GM20000 (cell line): Measurements from ENCODE around the gene TLR1.
"Not testable (repeated sequence)": the region's sequence is repeated elsewhere in the genome, so short reads cannot be mapped to it uniquely, and the experiment has no call there.

Experiments
- DNase-seq: peaks from one replicate; pipeline ENCODE4 v3.0.0; 2012; ENCODE audit warnings: low spot score
- CTCF ChIP-seq: IDR thresholded peaks from 2 replicates; pipeline ENCODE4 v1.5.1; 2012; ENCODE audit warnings: mild to moderate bottlenecking, control low read depth; ENCODE audit errors: extremely low read depth, missing control alignments

TLR1 gene

GRCh38 chr4:38769857-38770256, 34.7 kb downstream of the TLR1 start:
- TF ChIP-seq CTCF, result no peak

GRCh38 chr4:38769441-38769840, 35.1 kb downstream of the TLR1 start:
- no peak for DNase-seq
- TF ChIP-seq CTCF, result no peak

More at GRCh38 chr4:38769857-38770256, 34.7 kb downstream of the TLR1 start:
- no peak for DNase-seq

- no peak for TF ChIP-seq CTCF
- no peak for DNase-seq
Measured at GRCh38 chr4:38768968-38769394, 35.6 kb downstream of the TLR1 start.

DNA sequence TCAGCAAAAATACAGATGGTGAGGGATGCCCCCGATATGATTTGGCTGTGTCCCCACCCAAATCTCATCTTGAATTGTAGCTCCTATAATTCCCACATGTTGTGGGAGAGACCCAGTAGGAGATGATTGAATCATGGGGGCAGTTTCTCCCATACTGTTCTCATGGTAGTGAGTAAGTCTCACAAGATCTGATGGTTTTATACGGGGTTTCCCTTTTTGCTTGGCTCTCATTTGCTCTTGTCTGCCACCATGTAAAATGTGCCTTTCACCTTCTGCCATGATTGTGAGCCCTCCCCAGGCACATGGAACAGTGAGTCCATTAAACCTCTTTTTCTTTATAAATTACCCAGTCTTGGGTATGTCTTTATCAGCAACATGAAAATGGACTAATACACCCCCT, 37.7 kb downstream of the TLR1 start:
- not testable (repeated sequence) for DNase-seq

DNA sequence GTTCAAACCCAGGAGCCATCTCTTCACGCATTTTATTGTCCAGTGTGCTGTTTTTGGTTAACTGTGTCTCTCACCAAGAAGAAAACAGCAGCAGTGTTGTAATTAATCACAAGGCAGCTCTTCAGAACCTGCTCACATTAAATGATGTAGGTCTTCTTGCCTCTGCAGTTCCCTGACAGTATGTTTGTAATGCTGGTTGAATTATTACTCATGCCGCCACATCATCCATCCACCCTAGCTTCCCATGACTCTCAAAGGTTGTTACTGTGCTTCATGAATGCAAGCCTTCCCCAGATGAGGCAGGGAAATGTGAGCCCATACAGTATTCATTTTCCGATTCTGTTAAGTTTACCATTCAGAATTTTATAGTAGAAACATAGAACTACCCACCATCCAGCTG, 39.2 kb downstream of the TLR1 start:
- DNase-seq, result no peak
- TF ChIP-seq CTCF, result no peak

GRCh38 chr4:38764277-38764676, 40.3 kb downstream of the TLR1 start:
- no peak for DNase-seq
- no peak for TF ChIP-seq CTCF

GRCh38 chr4:38762560-38762959, 42.0 kb downstream of the TLR1 start:
- DNase-seq, result peak; percentile 44
- no peak for TF ChIP-seq CTCF

DNA sequence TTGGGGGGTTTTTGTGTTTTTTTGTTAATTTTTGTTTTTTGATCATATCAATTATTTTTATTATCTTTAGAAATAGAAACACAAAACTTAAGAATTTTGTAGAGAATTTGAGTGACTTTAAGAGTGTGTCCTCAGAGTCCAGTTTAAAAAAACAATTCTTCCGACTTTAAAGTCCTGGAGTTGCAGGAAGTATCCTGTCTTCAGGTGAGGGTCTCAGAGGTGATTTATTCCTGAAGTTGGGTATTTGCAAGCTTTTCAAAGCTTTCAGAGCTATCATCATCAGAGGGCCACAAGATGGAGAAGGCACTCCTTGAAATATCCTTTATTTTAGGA, 44.8 kb downstream of the TLR1 start:
- DNase-seq, result no peak
- TF ChIP-seq CTCF, result no peak
